Ramos (cell line): ENCODE results near the gene LMNTD2.

Experiments
- in situ Hi-C: fragments of 300-500 bp; cut with MboI; formaldehyde crosslinking; loops from one replicate; pipeline ENCODE4 v1.14.3; 2022; ENCODE audit warnings: low sequenced_read_pairs; ENCODE audit not compliant: unreplicated experiment

Gene LMNTD2

GRCh38 chr11:535519-536454 is 24.8 kb downstream of the LMNTD2 start, which contains the start of gene HRAS:
Gene HRAS, minus strand, starts transcription at chr11:535576.
- in situ Hi-C loops: no loop called here

- in situ Hi-C loops: no loop called here
Measured at GRCh38 chr11:535210-535518, 25.4 kb downstream of the LMNTD2 start.

GRCh38 chr11:534396-535209 is 25.9 kb downstream of the LMNTD2 start:
- in situ Hi-C loops: no loop called here

- in situ Hi-C loops: no loop called here
Measured at GRCh38 chr11:533586-534395, 26.7 kb downstream of the LMNTD2 start.

- in situ Hi-C loops: no loop called here
Measured at GRCh38 chr11:532986-533585, 27.5 kb downstream of the LMNTD2 start.

GRCh38 chr11:532527-532985 is 28.0 kb downstream of the LMNTD2 start:
- in situ Hi-C loops: no loop called here

- in situ Hi-C loops: no loop called here
Measured at GRCh38 chr11:531919-532526, 28.5 kb downstream of the LMNTD2 start.

GRCh38 chr11:530960-531831 is 29.3 kb downstream of the LMNTD2 start:
- in situ Hi-C loops: no loop called here

GRCh38 chr11:529728-530411 is 30.7 kb downstream of the LMNTD2 start:
- in situ Hi-C loops: no loop called here

GRCh38 chr11:528815-529727 is 31.5 kb downstream of the LMNTD2 start:
- in situ Hi-C loops: no loop called here

GRCh38 chr11:528166-528814 is 32.2 kb downstream of the LMNTD2 start:
- in situ Hi-C loops: no loop called here

- in situ Hi-C loops: no loop called here
Measured at GRCh38 chr11:526192-526591, 34.3 kb downstream of the LMNTD2 start.

- in situ Hi-C loops: no loop called here
Measured at GRCh38 chr11:521177-521688, 39.3 kb downstream of the LMNTD2 start.

GRCh38 chr11:520428-521176 is 39.9 kb downstream of the LMNTD2 start:
- in situ Hi-C loops: no loop called here

GRCh38 chr11:518463-519202 is 41.9 kb downstream of the LMNTD2 start:
- in situ Hi-C loops: no loop called here
